ENCODE results near the gene GPR33.

- TF ChIP-seq SP1 (IDR thresholded peaks at IDR 0.05; ENCODE audit: low read depth) = no peak
- no peak for TF ChIP-seq CTCF (IDR thresholded peaks at IDR 0.05 in 2 of 3, conservative IDR thresholded peaks at IDR 0.05 in 1 of 3; ENCODE audit: borderline replicate concordance in 1 of 3, insufficient read depth in 1 of 3, low read depth in 2 of 3, low read length in 2 of 3)
Observed at GRCh38 chr14:31508135-31508534, 20.3 kb upstream of the GPR33 start.
